ENCODE data around the gene LRIG1.

LRIG1 gene

DNA sequence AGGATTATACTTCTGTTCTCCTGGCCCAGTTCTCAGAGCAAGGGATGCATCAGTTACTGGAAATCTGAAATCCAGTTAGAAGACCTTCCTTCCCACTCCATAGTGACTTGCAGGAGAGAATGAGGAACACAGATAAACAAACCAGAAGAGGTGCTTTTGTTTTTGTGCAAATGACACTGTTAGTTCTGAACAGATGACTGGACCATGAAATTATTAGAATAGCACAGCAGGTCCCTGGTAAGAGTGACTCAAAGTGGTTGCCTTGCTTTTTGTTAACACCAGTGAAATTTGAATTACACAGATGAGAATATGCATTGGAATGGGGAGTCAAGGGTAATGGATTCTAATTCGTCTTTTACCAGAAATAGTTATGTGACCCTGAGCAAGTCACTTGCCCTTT is 30.4 kb upstream of the LRIG1 start:
- Histone ChIP-seq H2AFZ (ENCODE audit: low read length, unreplicated experiment) (no peak overlapping the region), H3K36me3 (ENCODE audit: insufficient read depth, low read length) (no peaks in the 10 kb centered on the region), H3K4me1 (ENCODE audit: control insufficient read depth, insufficient read depth, low read length, unreplicated experiment) (no peaks in the 10 kb centered on the region)

DNA sequence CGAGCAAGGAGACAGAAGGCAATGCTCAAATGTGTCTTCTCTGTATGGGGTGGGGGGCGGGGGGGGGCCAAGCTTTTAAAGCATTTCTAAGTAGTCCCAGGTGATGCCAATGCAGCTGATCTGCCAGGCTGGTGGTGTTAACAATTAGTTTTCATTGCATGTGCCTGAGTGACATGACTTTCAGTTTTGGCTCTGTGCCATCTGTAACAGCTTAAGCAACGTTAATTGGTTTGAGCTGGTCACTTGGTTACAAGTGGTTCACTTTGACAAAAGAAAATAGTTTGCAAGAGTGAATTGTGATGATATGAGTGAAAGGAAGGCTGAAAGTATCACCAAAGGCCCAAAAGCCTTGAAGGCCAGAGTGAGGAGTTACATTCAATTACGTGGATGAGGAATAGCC is 26.4 kb upstream of the LRIG1 start:
- Histone ChIP-seq H3K79me2 (ENCODE audit: control insufficient read depth, insufficient read depth, low read length, unreplicated experiment) (no peaks in the 10 kb centered on the region), H2AFZ (ENCODE audit: low read length, unreplicated experiment) (no peak overlapping the region), H3K36me3 (ENCODE audit: insufficient read depth, low read length) (no peaks in the 10 kb centered on the region), H3K4me3 (ENCODE audit: low read depth, low read length) (no peak overlapping the region), H3K4me1 (ENCODE audit: control insufficient read depth, insufficient read depth, low read length, unreplicated experiment) (no peaks in the 10 kb centered on the region), H3K27me3 (ENCODE audit: insufficient read depth, low read length) (peaks cover 11% of the 10 kb centered on the region; the same call in 1 of the 2 replicates), H3K27ac (ENCODE audit: low read depth, low read length) (no peak overlapping the region)

More for the DNA sequence above, 30.4 kb upstream of the LRIG1 start:
- H3K27ac ChIP-seq (ENCODE audit: low read depth, low read length): no peak overlapping the region
- no peaks in the 10 kb centered on the region for H3K79me2 ChIP-seq (ENCODE audit: control insufficient read depth, insufficient read depth, low read length, unreplicated experiment)
- H3K27me3 ChIP-seq (ENCODE audit: insufficient read depth, low read length): no peaks in the 10 kb centered on the region
- no peak overlapping the region for H3K4me3 ChIP-seq (ENCODE audit: low read depth, low read length)

DNA sequence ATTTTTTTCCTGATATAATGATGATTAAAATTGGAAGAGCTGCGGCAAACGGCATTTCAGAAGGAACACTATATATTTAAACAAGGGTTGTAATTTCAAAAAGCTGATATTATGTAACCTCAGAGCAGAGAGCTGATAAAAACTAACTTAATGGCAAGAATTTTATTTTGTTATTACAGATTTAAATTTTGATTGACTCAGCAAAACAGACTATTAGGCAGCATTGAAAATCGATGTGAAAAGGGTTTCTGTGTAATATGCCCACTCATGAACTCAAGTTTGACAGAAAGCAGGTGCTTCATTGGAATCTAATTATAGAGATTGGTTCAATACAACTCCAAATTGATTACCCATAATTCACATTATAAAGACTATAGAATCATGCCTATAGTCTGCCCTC is 24.9 kb upstream of the LRIG1 start:
- no peaks in the 10 kb centered on the region for H3K36me3 ChIP-seq (ENCODE audit: insufficient read depth, low read length)
- no peak overlapping the region for H3K4me3 ChIP-seq (ENCODE audit: low read depth, low read length)
- H3K4me1 ChIP-seq (ENCODE audit: control insufficient read depth, insufficient read depth, low read length, unreplicated experiment): no peaks in the 10 kb centered on the region
- no peaks in the 10 kb centered on the region for H3K79me2 ChIP-seq (ENCODE audit: control insufficient read depth, insufficient read depth, low read length, unreplicated experiment)
- H3K27me3 ChIP-seq (ENCODE audit: insufficient read depth, low read length): peaks cover 11% of the 10 kb centered on the region; the same call in 1 of the 2 replicates
- no peak overlapping the region for H3K27ac ChIP-seq (ENCODE audit: low read depth, low read length)
- H2AFZ ChIP-seq (ENCODE audit: low read length, unreplicated experiment): no peak overlapping the region

DNA sequence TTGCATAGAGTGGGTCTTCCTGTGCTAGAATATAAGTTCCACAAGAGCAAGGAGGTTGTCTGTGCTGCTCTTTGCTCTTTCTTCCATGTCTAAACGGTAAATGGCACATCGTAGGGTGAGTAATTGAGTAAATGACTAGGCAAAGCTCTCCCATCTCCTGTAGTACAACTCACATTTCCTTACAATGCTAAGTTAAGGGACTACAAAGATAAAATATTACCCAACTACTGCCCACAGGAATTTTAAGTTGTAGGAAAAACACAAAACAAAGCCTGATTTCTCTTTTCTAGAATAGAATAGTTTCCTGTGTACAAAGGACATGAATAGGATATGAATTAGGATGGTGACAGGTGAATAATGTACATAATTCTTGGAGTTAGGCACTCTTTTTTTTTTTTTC is 19.9 kb upstream of the LRIG1 start:
- Histone ChIP-seq H3K27ac (ENCODE audit: low read depth, low read length) (no peak overlapping the region), H3K4me1 (ENCODE audit: control insufficient read depth, insufficient read depth, low read length, unreplicated experiment) (no peaks in the 10 kb centered on the region), H2AFZ (ENCODE audit: low read length, unreplicated experiment) (no peak overlapping the region), H3K36me3 (ENCODE audit: insufficient read depth, low read length) (no peaks in the 10 kb centered on the region), H3K27me3 (ENCODE audit: insufficient read depth, low read length) (peaks cover 33% of the 10 kb centered on the region), H3K4me3 (ENCODE audit: low read depth, low read length) (no peak overlapping the region), H3K79me2 (ENCODE audit: control insufficient read depth, insufficient read depth, low read length, unreplicated experiment) (no peaks in the 10 kb centered on the region)

DNA sequence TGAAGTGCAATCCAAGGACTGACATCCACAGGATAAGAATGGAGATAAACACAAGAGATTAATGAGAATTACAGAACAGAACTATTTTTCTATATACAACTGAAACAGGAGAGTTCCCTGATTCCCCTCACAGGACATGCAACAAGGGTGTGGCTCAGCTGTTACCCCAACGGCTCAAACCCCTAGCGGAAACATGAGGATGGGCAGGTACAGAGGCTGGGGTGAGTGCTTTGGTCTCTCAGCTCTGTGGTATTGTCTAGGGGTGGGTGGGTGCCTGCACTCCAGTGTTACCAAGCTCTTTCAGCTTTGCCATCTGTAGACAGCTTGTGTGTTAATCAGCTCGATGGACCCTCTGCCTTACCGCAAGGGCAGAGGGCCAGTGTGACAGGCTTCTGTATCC is 17.8 kb upstream of the LRIG1 start:
- H3K36me3 ChIP-seq (ENCODE audit: insufficient read depth, low read length): no peaks in the 10 kb centered on the region
- no peak overlapping the region for H3K27ac ChIP-seq (ENCODE audit: low read depth, low read length)
- H2AFZ ChIP-seq (ENCODE audit: low read length, unreplicated experiment): no peak overlapping the region
- peaks cover 28% of the 10 kb centered on the region for H3K27me3 ChIP-seq (ENCODE audit: insufficient read depth, low read length)
- H3K4me3 ChIP-seq (ENCODE audit: low read depth, low read length): no peak overlapping the region
- H3K79me2 ChIP-seq (ENCODE audit: control insufficient read depth, insufficient read depth, low read length, unreplicated experiment): no peaks in the 10 kb centered on the region
- no peaks in the 10 kb centered on the region for H3K4me1 ChIP-seq (ENCODE audit: control insufficient read depth, insufficient read depth, low read length, unreplicated experiment)

DNA sequence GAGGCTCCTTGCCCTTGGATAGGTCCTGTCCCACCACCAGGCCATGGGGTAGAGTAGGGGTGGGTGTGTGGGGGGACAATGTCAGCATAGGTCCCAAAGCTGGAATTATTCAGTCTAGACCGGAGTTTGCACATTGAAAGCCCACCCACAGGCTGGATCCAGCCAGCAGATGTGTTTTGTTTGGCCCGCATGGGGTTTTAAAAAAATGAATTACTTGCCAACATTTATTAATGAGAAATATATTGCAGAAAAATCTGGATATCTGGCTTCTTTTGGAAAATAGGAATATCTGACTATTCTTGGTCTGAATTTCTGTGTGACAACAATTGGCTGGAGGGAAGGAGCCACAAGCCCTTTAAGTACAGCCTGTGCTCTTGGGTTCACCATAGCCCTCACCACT is 17.3 kb upstream of the LRIG1 start:
- H3K79me2 ChIP-seq (ENCODE audit: control insufficient read depth, insufficient read depth, low read length, unreplicated experiment): no peaks in the 10 kb centered on the region
- no peak overlapping the region for H2AFZ ChIP-seq (ENCODE audit: low read length, unreplicated experiment)
- H3K4me3 ChIP-seq (ENCODE audit: low read depth, low read length): no peak overlapping the region
- H3K36me3 ChIP-seq (ENCODE audit: insufficient read depth, low read length): no peaks in the 10 kb centered on the region
- peaks cover 28% of the 10 kb centered on the region for H3K27me3 ChIP-seq (ENCODE audit: insufficient read depth, low read length)
- H3K4me1 ChIP-seq (ENCODE audit: control insufficient read depth, insufficient read depth, low read length, unreplicated experiment): no peaks in the 10 kb centered on the region
- no peak overlapping the region for H3K27ac ChIP-seq (ENCODE audit: low read depth, low read length)

DNA sequence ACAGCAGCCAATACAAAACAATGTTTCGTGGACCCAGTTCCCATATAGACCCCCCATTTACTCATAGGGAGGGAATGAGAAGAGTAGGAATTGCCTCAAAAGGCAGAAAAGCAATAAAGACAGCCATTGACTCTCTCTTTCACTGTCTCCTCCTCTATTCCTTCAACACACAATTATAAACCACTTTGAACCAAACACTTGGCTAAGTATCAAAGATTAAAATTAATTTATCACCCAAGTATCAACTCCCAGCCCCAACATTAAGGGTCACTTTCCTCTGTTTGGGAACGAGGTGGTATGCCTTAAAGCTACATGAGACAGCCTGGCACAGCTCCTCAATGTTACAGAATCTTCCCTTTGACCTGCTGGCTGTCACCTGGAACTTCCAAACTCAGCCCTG is 16.4 kb upstream of the LRIG1 start:
- Histone ChIP-seq H3K27ac (ENCODE audit: low read depth, low read length) (no peak overlapping the region), H3K27me3 (ENCODE audit: insufficient read depth, low read length) (peaks cover 28% of the 10 kb centered on the region), H3K79me2 (ENCODE audit: control insufficient read depth, insufficient read depth, low read length, unreplicated experiment) (no peaks in the 10 kb centered on the region), H3K36me3 (ENCODE audit: insufficient read depth, low read length) (no peaks in the 10 kb centered on the region), H3K4me1 (ENCODE audit: control insufficient read depth, insufficient read depth, low read length, unreplicated experiment) (no peaks in the 10 kb centered on the region), H2AFZ (ENCODE audit: low read length, unreplicated experiment) (no peak overlapping the region), H3K4me3 (ENCODE audit: low read depth, low read length) (no peak overlapping the region)

DNA sequence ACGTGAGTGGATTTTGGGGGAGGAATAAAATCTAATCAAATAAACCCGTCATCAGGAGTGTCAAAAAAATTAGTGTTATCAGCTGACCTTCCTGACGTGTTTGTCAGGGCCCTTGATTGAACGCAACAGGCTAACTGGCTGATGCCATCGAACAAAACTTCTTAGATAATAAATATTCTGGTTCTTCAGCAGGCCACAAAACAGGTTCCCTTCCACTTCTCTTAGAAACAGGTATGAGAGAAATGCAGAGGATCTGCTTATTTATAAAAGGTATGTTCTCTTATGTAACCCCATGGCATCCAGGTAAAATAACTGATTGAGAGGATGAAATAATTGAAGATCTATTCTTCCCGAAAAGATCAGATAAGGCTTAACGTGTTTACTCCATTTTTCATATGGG is 7.6 kb upstream of the LRIG1 start:
- Histone ChIP-seq H3K36me3 (ENCODE audit: insufficient read depth, low read length) (no peaks in the 10 kb centered on the region), H3K27me3 (ENCODE audit: insufficient read depth, low read length) (peaks cover 25% of the 10 kb centered on the region), H3K27ac (ENCODE audit: low read depth, low read length) (no peak overlapping the region), H3K4me1 (ENCODE audit: control insufficient read depth, insufficient read depth, low read length, unreplicated experiment) (no peaks in the 10 kb centered on the region), H3K4me3 (ENCODE audit: low read depth, low read length) (no peak overlapping the region), H2AFZ (ENCODE audit: low read length, unreplicated experiment) (no peak overlapping the region), H3K79me2 (ENCODE audit: control insufficient read depth, insufficient read depth, low read length, unreplicated experiment) (no peaks in the 10 kb centered on the region)

DNA sequence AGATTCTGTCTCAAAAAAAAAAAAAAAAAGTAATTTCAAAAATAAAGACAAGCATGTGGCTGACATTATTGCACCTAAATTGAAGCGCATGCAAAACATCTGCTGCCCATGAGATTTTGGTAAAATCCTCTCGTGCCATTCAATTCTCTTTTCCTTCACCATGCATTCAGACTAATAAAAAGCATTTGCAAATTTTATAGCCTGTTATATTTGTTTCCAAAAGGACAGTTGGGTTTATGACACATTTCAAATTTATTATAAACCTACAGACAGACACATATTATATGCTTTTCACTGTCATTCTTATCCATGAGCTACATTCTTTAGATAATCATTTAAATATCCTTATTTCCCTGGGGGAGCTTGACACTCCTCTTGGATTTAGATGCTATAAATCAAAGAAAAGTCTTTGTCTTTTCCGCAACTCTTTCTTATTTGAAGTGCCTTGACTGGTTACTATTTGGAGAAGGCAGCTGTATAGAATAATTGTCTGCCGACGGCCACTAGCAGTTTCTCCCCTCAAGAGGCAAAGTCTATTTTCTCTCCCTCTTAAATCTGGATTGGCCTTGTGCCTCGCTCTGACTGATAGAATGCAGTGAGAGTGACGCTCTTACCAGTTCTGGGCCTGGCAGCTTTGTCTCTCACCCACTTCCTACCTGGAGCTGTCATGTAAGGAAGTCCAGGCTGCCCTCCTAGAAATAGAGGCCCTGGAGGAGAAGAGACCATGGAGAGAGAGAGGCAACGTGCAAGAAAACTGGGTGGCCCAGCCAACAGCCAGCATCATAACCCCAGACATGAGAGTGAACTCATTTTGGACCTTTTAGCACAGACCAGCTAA is 6.8 kb upstream of the LRIG1 start:
- H3K4me3 ChIP-seq (ENCODE audit: low read depth, low read length): no peak overlapping the region
- no peaks in the 10 kb centered on the region for H3K79me2 ChIP-seq (ENCODE audit: control insufficient read depth, insufficient read depth, low read length, unreplicated experiment)
- H3K4me1 ChIP-seq (ENCODE audit: control insufficient read depth, insufficient read depth, low read length, unreplicated experiment): no peaks in the 10 kb centered on the region
- H2AFZ ChIP-seq (ENCODE audit: low read length, unreplicated experiment): no peak overlapping the region
- no peaks in the 10 kb centered on the region for H3K36me3 ChIP-seq (ENCODE audit: insufficient read depth, low read length)
- H3K27me3 ChIP-seq (ENCODE audit: insufficient read depth, low read length): peaks cover 33% of the 10 kb centered on the region
- H3K27ac ChIP-seq (ENCODE audit: low read depth, low read length): no peak overlapping the region

DNA sequence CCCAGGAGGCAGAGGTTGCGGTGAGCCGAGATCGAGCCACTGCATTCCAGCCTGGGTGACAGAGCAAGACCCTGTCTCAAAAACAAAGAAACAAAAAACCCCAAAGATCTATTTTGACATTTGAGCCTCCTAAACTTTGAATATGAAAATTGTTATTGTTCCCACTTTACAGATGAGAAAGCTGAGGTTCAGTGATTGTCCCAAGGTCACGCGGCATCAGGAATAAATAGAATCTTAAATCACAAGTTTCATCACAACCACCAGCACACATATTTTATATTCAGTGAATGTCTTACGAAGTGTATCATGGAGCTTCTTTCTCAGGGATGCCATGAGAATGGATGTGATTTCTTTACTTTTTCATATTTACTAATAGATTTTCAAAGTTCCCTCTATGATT is 5.3 kb upstream of the LRIG1 start:
- Histone ChIP-seq H2AFZ (ENCODE audit: low read length, unreplicated experiment) (no peak overlapping the region), H3K4me3 (ENCODE audit: low read depth, low read length) (no peak overlapping the region), H3K36me3 (ENCODE audit: insufficient read depth, low read length) (no peaks in the 10 kb centered on the region), H3K27ac (ENCODE audit: low read depth, low read length) (no peak overlapping the region), H3K4me1 (ENCODE audit: control insufficient read depth, insufficient read depth, low read length, unreplicated experiment) (peaks cover 3% of the 10 kb centered on the region), H3K79me2 (ENCODE audit: control insufficient read depth, insufficient read depth, low read length, unreplicated experiment) (no peaks in the 10 kb centered on the region), H3K27me3 (ENCODE audit: insufficient read depth, low read length) (peaks cover 36% of the 10 kb centered on the region)

DNA sequence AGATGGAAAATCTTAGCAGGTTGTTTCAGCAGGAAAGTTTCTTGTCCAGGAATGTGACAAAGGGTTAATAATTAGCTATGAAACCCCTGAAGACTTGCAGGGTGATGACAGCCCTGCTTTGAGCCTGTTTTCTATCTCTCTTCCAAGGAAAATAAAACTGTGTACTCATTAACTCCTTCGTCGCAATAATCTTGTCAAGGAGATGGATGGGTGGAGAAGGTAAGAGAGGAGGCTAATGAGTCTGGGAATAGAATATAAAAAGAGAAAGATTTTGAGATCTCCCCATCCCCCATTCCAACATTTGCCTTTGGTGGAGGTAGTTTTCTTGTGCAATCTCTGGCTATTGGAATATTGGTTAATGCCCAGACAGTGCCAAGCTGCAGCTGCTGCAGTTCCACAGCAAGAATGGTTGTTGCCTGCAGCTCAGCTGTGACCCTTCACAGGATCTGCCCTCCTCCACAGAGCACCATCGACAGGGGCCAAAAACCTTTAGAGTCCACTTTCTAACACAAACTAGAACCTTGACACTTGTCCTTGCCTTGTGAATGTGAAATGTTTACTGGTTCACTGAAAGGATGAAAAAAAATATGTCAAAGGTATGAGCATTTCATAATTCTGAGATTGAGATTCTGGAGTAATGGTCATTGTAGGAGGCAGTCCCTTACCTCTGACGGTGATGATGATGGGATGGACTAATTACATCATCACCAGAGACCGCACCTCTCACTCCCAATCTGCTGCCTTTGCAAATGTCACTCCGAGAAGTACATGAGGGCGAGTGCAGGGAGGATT is 4.2 kb upstream of the LRIG1 start:
- Histone ChIP-seq H3K27me3 (ENCODE audit: insufficient read depth, low read length) (peaks cover 26% of the 10 kb centered on the region), H3K4me3 (ENCODE audit: low read depth, low read length) (no peak overlapping the region), H3K36me3 (ENCODE audit: insufficient read depth, low read length) (no peaks in the 10 kb centered on the region), H3K4me1 (ENCODE audit: control insufficient read depth, insufficient read depth, low read length, unreplicated experiment) (peaks cover 3% of the 10 kb centered on the region), H2AFZ (ENCODE audit: low read length, unreplicated experiment) (no peak overlapping the region), H3K27ac (ENCODE audit: low read depth, low read length) (no peak overlapping the region), H3K79me2 (ENCODE audit: control insufficient read depth, insufficient read depth, low read length, unreplicated experiment) (no peaks in the 10 kb centered on the region)

Data from ACC112 (cell line).